Mucosa of rectum (tissue), 2 donors: ENCODE results near the gene RAP2A.

Experiments
- H3K27ac ChIP-seq, 2 donors: one replicate each; pipeline ENCODE4 v1.7.0; 2013; ENCODE audit warnings: inconsistent platforms in 2 of 2, low read depth in 2 of 2, low read length in 2 of 2
- H3K27me3 ChIP-seq, 2 donors: one replicate each; pipeline ENCODE4 v1.7.0; 2013; ENCODE audit warnings: low read length in 2 of 2; ENCODE audit not compliant: control insufficient read depth in 2 of 2, insufficient read depth in 2 of 2
- H3K36me3 ChIP-seq, 2 donors: one replicate each; pipeline ENCODE4 v1.7.0; 2013; ENCODE audit warnings: low read length in 2 of 2; ENCODE audit not compliant: control insufficient read depth in 2 of 2, insufficient read depth in 2 of 2
- H3K4me1 ChIP-seq, 2 donors: one replicate each; pipeline ENCODE4 v1.7.0; 2013; ENCODE audit warnings: low read length in 2 of 2, mild to moderate bottlenecking in 1 of 2; ENCODE audit not compliant: control insufficient read depth in 2 of 2, insufficient read depth in 2 of 2
- H3K4me3 ChIP-seq, 2 donors: one replicate each; pipeline ENCODE4 v1.7.0; 2013; ENCODE audit warnings: low read length in 2 of 2
- H3K9ac ChIP-seq, 2 donors: one replicate each; pipeline ENCODE4 v1.7.0; 2013; ENCODE audit warnings: low read length in 2 of 2, low read depth in 1 of 2, mild to moderate bottlenecking in 1 of 2
- H3K9me3 ChIP-seq, 2 donors: one replicate each; pipeline ENCODE4 v1.7.0; 2013; ENCODE audit warnings: low read length in 2 of 2; ENCODE audit not compliant: control insufficient read depth in 2 of 2
- donor health status: healthy.
- donor health status: Normal muscosa, but diverticular disease.

RAP2A gene

DNA sequence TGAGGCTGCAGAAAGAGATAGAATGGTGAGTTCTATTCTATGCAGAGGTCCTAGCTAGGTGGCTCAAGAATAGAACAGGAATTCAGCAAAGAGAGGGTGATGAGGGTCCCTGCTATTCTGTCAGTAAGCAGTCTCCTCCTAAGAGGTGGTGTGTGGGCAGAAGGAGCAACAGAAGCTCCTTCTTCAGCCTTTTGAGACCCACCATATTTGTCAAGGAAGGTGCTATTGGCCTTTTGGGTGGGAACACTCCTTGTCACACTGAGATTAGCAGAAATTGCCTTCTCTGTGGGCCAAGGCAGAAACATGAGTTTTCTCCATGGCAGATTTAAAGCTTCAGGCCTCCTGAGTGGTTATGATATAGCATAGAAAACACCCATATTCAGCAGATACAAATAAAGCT, 39.4 kb upstream of the RAP2A start:
- peaks cover 0 to 4% of the 10 kb centered on the region in 2 donors for H3K4me1 ChIP-seq

DNA sequence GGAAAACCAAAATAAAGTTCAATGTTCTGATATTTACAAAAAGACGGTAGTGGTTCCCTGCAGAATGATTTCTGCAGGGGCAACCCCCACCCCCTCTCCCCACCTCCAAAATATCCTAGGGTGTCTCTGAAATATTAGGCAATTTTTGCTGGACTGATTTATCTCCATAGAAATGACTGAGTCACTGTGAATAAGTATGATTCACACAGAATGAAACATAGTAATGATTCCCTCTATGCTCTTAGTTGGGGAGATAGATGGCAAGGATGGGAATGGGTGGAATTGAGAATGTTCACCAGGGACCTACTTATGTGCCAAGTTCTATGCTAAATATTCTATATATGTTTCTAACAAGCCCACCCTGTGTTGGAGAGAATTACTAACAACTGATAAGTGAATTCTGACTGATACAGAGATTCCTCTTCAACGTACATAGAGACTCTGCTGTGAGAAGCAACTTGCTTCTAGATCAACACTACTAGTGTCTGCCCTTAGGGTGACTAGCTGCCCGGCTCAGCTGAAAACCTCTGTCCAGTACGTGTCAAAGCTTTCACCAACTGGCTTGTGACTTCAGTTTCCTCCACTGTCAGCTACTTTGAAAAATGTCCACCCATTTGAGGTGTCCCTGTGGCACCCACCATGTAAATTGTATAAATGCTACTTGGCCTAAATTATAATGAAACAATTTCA, 38.4 kb upstream of the RAP2A start:
- H3K36me3 ChIP-seq = peaks cover 3 to 9% of the 10 kb centered on the region in 2 donors
- H3K27me3 ChIP-seq = no peaks in the 10 kb centered on the region
- no peaks in the 10 kb centered on the region for H3K9me3 ChIP-seq

More for the DNA sequence above, 39.4 kb upstream of the RAP2A start:
- no peak overlapping the region for H3K9ac ChIP-seq
- no peak overlapping the region for H3K27ac ChIP-seq
- no peaks in the 10 kb centered on the region for H3K27me3 ChIP-seq
- H3K36me3 ChIP-seq = peaks cover 3 to 9% of the 10 kb centered on the region in 2 donors
- H3K4me3 ChIP-seq = no peak overlapping the region
- H3K9me3 ChIP-seq = no peaks in the 10 kb centered on the region

DNA sequence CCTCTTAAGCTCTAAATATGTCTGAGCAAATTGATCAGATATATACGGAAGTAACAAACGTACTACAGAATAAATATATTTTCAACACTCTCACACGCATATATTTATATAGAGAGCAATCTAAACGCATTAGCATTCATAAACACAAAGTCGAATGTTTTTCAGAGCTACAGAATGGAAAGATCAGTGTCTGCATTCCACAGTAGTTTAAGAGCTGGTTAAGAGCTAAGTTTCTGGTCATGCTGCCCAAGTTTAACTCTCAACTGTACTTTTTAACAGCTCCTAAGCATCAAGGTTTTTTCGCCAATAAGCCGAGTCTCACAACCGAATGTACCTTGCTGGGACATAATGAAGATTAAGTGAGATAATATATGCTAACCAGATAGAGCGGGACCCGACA, 36.7 kb upstream of the RAP2A start:
- no peak overlapping the region for H3K4me3 ChIP-seq
- H3K9me3 ChIP-seq = no peaks in the 10 kb centered on the region
- H3K27ac ChIP-seq = no peak overlapping the region
- H3K4me1 ChIP-seq = no peaks in the 10 kb centered on the region
- H3K27me3 ChIP-seq = no peaks in the 10 kb centered on the region
- peaks cover 0 to 3% of the 10 kb centered on the region in 2 donors for H3K36me3 ChIP-seq
- H3K9ac ChIP-seq = no peak overlapping the region

More for the DNA sequence above, 38.4 kb upstream of the RAP2A start:
- Histone ChIP-seq H3K27ac (no peak overlapping the region), H3K9ac (no peak overlapping the region), H3K4me1 (peaks cover 0 to 4% of the 10 kb centered on the region in 2 donors), H3K4me3 (no peak overlapping the region)

DNA sequence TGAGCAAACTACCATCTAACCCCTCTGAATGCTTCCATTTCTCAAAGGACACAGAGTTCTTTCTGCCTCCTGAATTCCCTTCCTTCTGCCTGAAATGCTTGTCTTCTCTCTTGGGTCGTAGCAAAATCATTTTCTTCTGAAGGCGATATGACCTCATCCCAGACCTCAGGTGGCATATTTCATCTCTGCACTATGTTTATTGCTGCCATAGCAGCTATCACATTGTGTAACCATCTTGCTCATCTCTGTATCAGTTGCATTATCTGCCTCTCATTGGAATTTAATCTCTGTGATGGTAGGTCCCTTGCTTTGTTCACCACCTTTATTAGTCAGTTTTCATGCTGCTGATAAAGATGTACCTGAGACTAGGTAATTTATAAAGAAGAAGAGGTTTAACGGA, 32.5 kb upstream of the RAP2A start:
- H3K27me3 ChIP-seq = no peaks in the 10 kb centered on the region
- H3K4me1 ChIP-seq = no peaks in the 10 kb centered on the region
- no peak overlapping the region for H3K4me3 ChIP-seq
- no peaks in the 10 kb centered on the region for H3K9me3 ChIP-seq
- no peak overlapping the region for H3K27ac ChIP-seq
- H3K36me3 ChIP-seq = no peaks in the 10 kb centered on the region
- H3K9ac ChIP-seq = no peak overlapping the region

DNA sequence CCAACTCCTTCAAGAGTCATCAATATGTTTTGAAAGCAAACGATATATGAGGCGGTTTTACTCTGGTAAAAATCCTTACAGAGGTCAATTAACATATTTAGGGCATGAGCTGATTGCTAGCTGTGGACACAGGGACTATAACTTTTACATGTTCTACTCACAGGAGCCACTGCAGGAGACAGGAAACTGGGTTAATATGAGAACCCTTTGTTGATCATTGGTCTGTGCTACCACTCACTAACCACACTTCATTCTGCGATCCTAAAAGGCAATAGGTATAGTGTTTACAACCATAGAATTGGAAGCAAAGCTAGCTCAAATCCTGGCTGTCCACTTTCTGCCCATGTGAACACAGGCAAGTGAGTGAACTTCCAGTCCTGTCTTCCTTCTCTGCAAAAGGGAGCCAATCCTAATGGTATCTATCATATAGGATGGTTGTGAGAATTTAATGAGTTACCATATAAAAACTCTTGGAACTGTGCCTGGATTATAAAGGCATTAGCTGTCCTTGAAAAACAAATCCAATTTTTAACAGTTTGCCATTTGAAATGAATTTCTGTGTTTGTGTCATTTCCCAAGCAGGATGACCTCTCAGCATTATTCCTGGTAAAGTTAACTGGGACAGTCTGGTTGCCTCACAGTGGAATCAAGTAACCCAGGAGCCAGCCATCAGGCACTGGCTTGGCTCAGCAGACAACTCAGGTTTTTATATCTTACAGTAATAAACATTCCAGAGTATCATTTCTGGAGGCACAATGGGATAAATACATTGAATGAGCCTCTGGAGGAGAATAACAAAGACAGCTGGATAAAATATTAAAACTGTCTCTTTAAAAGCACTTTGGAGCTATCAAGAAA, 29.8 kb upstream of the RAP2A start:
- Histone ChIP-seq H3K9me3 (no peaks in the 10 kb centered on the region), H3K27me3 (no peaks in the 10 kb centered on the region), H3K27ac (no peak overlapping the region), H3K4me3 (no peak overlapping the region), H3K36me3 (no peaks in the 10 kb centered on the region), H3K4me1 (no peaks in the 10 kb centered on the region), H3K9ac (no peak overlapping the region)

DNA sequence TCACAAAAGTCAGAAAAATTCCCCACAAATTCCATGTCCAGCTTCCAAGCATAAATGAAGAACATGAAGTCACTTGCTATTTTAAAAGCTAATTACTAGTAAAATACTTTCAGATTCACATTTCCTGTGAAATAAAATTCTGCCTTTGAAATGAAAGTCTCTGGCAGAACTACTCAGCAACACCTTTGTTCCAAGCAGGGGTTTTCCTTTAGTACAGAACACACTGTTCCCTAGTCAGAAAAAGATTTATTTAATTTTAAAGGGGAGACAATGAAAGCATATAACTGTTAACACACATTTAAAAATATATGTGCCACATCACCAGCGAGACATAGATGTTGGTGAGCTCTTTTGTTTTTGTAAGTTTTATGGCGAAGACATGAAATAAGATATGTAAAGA, 26.4 kb upstream of the RAP2A start:
- no peaks in the 10 kb centered on the region for H3K4me1 ChIP-seq
- H3K4me3 ChIP-seq = no peak overlapping the region
- H3K9ac ChIP-seq = no peak overlapping the region
- no peaks in the 10 kb centered on the region for H3K36me3 ChIP-seq
- H3K9me3 ChIP-seq = no peaks in the 10 kb centered on the region
- no peaks in the 10 kb centered on the region for H3K27me3 ChIP-seq
- no peak overlapping the region for H3K27ac ChIP-seq

DNA sequence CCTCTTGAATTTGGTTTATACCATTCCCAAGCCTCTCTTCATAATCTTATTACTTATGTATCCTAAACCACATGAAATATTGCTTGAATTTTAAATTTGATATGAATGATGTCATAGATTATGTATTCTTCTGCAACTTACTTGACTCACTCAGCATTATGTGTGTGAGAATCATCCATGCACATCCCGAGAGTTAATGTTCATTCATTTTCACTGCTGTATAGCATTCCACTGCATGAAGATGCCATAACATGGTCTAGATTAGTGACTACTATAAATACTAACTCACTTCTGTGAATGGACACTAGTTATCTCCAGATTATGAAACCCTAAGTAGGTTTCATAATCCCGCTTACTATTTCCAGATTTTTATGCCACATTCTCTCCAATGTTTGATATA, 25.0 kb upstream of the RAP2A start:
- Histone ChIP-seq H3K27ac (no peak overlapping the region), H3K9ac (no peak overlapping the region), H3K9me3 (no peaks in the 10 kb centered on the region), H3K4me3 (no peak overlapping the region), H3K4me1 (no peaks in the 10 kb centered on the region), H3K27me3 (no peaks in the 10 kb centered on the region), H3K36me3 (no peaks in the 10 kb centered on the region)

DNA sequence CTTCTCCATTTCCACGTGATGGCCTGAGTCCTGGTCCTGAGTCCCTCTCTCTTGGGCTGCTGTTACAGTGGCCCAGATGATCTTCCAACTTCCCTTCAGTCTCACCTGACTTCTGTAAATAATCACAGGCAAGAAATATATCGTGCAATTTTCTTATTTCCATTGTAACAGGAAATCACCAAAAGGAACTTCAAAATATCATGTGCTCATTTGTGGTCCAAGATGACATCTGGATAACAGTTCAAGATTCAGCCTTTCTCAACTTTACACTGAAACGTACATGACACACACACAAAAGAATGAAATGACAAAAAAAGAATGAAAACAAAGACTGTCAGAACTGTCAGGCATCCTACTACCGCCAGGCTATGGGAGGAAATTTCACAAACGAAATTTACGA, 22.0 kb upstream of the RAP2A start:
- H3K4me1 ChIP-seq = no peaks in the 10 kb centered on the region
- no peaks in the 10 kb centered on the region for H3K27me3 ChIP-seq
- H3K36me3 ChIP-seq = no peaks in the 10 kb centered on the region
- no peak overlapping the region for H3K27ac ChIP-seq
- no peak overlapping the region for H3K4me3 ChIP-seq
- H3K9me3 ChIP-seq = no peaks in the 10 kb centered on the region
- H3K9ac ChIP-seq = no peak overlapping the region

DNA sequence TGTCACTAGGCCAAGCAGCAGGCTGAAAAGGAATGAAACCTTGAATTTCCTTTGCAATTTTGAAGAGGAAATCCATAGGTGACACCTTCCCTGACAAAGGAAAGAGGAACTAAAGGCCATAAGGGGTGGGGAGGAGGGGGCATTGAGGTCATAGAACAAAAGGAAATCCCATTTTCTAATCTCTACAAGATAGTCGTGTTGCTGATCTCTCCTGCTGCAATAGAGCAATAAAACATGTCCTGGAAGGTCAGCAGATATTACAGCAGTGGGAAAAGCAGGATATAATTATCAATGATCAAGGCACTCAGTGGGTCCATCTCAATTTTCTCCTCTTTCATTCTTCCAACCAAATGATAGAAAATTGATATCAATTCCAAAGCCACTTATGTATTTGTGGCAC, 20.3 kb upstream of the RAP2A start:
- H3K4me1 ChIP-seq = no peaks in the 10 kb centered on the region
- H3K9ac ChIP-seq = no peak overlapping the region
- H3K4me3 ChIP-seq = no peak overlapping the region
- H3K36me3 ChIP-seq = no peaks in the 10 kb centered on the region
- no peaks in the 10 kb centered on the region for H3K27me3 ChIP-seq
- H3K27ac ChIP-seq = no peak overlapping the region
- H3K9me3 ChIP-seq = no peaks in the 10 kb centered on the region

DNA sequence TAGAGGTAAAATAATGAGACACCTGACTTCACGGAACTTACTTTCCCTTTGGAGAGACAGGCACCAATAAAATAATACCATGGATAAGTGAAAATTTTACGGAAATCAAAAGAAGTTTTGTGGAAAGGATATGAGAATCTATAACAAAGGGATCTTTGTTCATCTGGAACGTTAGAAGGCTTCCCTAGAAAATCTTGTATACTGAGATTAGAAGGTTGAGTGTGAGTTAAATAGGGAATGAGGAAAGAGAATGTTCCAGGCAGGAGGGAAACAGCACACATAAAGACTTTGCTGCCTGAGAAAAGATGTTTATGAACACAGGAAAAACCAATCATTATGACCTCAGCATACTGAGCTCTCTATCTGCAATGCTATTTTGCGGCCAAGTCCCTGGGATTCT, 19.6 kb upstream of the RAP2A start:
- Histone ChIP-seq H3K9me3 (no peaks in the 10 kb centered on the region), H3K27ac (no peak overlapping the region), H3K36me3 (no peaks in the 10 kb centered on the region), H3K9ac (no peak overlapping the region), H3K4me1 (no peaks in the 10 kb centered on the region), H3K27me3 (no peaks in the 10 kb centered on the region), H3K4me3 (no peak overlapping the region)
